B cell (primary cell): ENCODE results near the gene HTR1B. TPM values are rescaled to one million over a fixed set of nuclear protein-coding genes. Genes with fewer than 3 reads are reported as not detected.

ENCODE experiments used
- ATAC-seq: fragments of 200-7000 bp; cut with Tn5 transposase; one replicate; pipeline ENCODE4 v1.10.0; 2021; ENCODE audit warnings: low read depth, mild to moderate bottlenecking, moderate number of reproducible peaks, moderate library complexity
- CTCF ChIA-PET: fragments of 350-600 bp; sonication (Branson Sonifier 250); formaldehyde crosslinking; loops from one replicate; lab custom pipeline; 2021; ENCODE audit warnings: antibody characterized with exemption, inconsistent platforms; lab: Charles Lee
- POLR2A ChIA-PET: fragments of 350-600 bp; sonication (Branson Sonifier 250); formaldehyde crosslinking; loops from one replicate; lab custom pipeline; 2021; ENCODE audit warnings: antibody characterized with exemption; lab: Charles Lee
- DNase-seq: peaks from one replicate; pipeline ENCODE4 v3.0.0; 2013
- H2AFZ ChIP-seq: 2 replicates; pipeline ENCODE4 v1.6.1; 2012; ENCODE audit warnings: mild to moderate bottlenecking, low read depth, low read length; ENCODE audit not compliant: insufficient read depth, poor library complexity, severe bottlenecking
- H3K27ac ChIP-seq, 2 donors: 1 replicate in 1 of 2; 2 replicates in 1 of 2; pipeline ENCODE4 v1.5.1; 2012 to 2013; ENCODE audit warnings: low read length in 2 of 2, mild to moderate bottlenecking in 2 of 2, moderate library complexity in 1 of 2
- H3K27me3 ChIP-seq, 4 experiments: fragments of 200-600 bp in 1 of 4; sonication (generic) in 1 of 4; replicated peaks in 1 of 4; 1 replicate in 2 of 4; 2 replicates in 2 of 4; pipeline versions ENCODE4 v1.6.1 to v1.7.0; 2013 to 2016; ENCODE audit warnings: low read length in 3 of 4, mild to moderate bottlenecking in 2 of 4, mixed read lengths in 1 of 4, moderate library complexity in 1 of 4; ENCODE audit not compliant: insufficient read depth in 4 of 4, control insufficient read depth in 3 of 4; ENCODE audit errors: control extremely low read depth in 1 of 4
- H3K36me3 ChIP-seq, 2 experiments: replicated peaks in 1 of 2; 1 replicate in 1 of 2; 2 replicates in 1 of 2; pipeline versions ENCODE4 v1.6.1 to v1.7.1; 2013; ENCODE audit warnings: low read length in 1 of 2; ENCODE audit not compliant: insufficient read depth in 2 of 2, control insufficient read depth in 1 of 2; ENCODE audit errors: control extremely low read depth in 1 of 2, extremely low read depth in 1 of 2
- H3K4me1 ChIP-seq, 2 donors: fragments of 200-600 bp in 1 of 2; sonication (generic) in 1 of 2; 1 replicate in 1 of 2; 2 replicates in 1 of 2; pipeline versions ENCODE4 v1.5.1 to v1.6.1; 2013 to 2017; ENCODE audit warnings: low read length in 2 of 2; ENCODE audit not compliant: control insufficient read depth in 2 of 2, insufficient read depth in 2 of 2
- H3K4me2 ChIP-seq: replicated peaks from 2 replicates; pipeline ENCODE3; 2012; ENCODE audit warnings: mild to moderate bottlenecking, low read depth, low read length; ENCODE audit not compliant: poor library complexity, severe bottlenecking
- H3K4me3 ChIP-seq, 5 experiments: fragments of 200-600 bp in 1 of 5; sonication (generic) in 1 of 5; 1 replicate in 3 of 5; 2 replicates in 2 of 5; pipeline versions ENCODE4 v1.5.1 to v1.7.0; 2011 to 2016; ENCODE audit warnings: low read length in 4 of 5, mild to moderate bottlenecking in 4 of 5, low read depth in 2 of 5, control low read depth in 1 of 5, moderate library complexity in 1 of 5; ENCODE audit not compliant: insufficient read depth in 1 of 5; ENCODE audit errors: control extremely low read depth in 1 of 5, extremely low read depth in 1 of 5
- H3K79me2 ChIP-seq: fragments of 200-600 bp; sonication (generic); one replicate; pipeline ENCODE4 v1.6.0; 2016; ENCODE audit warnings: low read length; ENCODE audit not compliant: control insufficient read depth, insufficient read depth
- H3K9ac ChIP-seq: fragments of 200-600 bp; sonication (generic); 2 replicates; pipeline ENCODE4 v1.6.1; 2017; ENCODE audit warnings: mild to moderate bottlenecking, low read length, moderate library complexity
- H3K9me3 ChIP-seq, 3 donors: one replicate each; pipeline versions ENCODE4 v1.6.1 to v1.7.1; 2013; ENCODE audit warnings: low read length in 2 of 3; ENCODE audit not compliant: control insufficient read depth in 2 of 3, insufficient read depth in 1 of 3; ENCODE audit errors: control extremely low read depth in 1 of 3
- H4K20me1 ChIP-seq: 2 replicates; pipeline ENCODE4 v1.6.0; 2012; ENCODE audit warnings: mild to moderate bottlenecking, low read length; ENCODE audit not compliant: insufficient read depth, control insufficient read depth, poor library complexity, severe bottlenecking
- H3K27ac Mint-ChIP-seq: one replicate; pipeline ENCODE4 v1.8.0; 2021; ENCODE audit warnings: mixed read lengths
- H3K27me3 Mint-ChIP-seq: one replicate; pipeline ENCODE4 v1.8.0; 2021; ENCODE audit warnings: mixed read lengths
- H3K4me1 Mint-ChIP-seq: one replicate; pipeline ENCODE4 v1.8.0; 2021; ENCODE audit warnings: mixed read lengths
- H3K4me3 Mint-ChIP-seq: one replicate; pipeline ENCODE4 v1.8.0; 2021; ENCODE audit warnings: mixed read lengths
- H3K9me3 Mint-ChIP-seq: one replicate; pipeline ENCODE4 v1.8.0; 2022; ENCODE audit warnings: mixed read lengths; ENCODE audit not compliant: insufficient read depth
- CTCF ChIP-seq: fragments of 200-600 bp; IDR thresholded peaks from one replicate; pipeline ENCODE4 v1.8.0; 2022; ENCODE audit warnings: antibody characterized with exemption, mild to moderate bottlenecking
- EZH2 ChIP-seq: IDR thresholded peaks from 2 replicates; pipeline ENCODE4 v1.6.1; 2012; ENCODE audit warnings: borderline replicate concordance, low read depth, mild to moderate bottlenecking, moderate library complexity, low read length; ENCODE audit not compliant: insufficient read depth, poor library complexity, severe bottlenecking
- WGBS: methylation state at CpG from one replicate; pipeline ENCODE4 v1.1.5; 2013; ENCODE audit warnings: missing lambda C conversion rate; ENCODE audit not compliant: insufficient coverage; 5-methylcytosine and 5-hydroxymethylcytosine counted together
- intact Hi-C: fragments of 100-400 bp; cut with micrococcal nuclease; formaldehyde crosslinking; loops from one replicate; pipeline ENCODE4 v1.10.0; 2022
- polyA plus RNA-seq: library from polyadenylated mRNA; depleted of rRNA; stranded (reverse); fragments of >200 nt; gene quantifications from 2 replicates; pipeline ENCODE4 v1.2.3, GENCODE V29; 2012
- total RNA-seq, 2 donors: library from RNA; stranded (reverse); fragments of 120-200 nt in 1 of 2; gene quantifications; 1 replicate in 1 of 2; 2 replicates in 1 of 2; pipeline versions ENCODE4 v1.2.3 to v1.2.4, GENCODE V29; 2013 to 2022

Gene HTR1B
- total and polyA plus RNA-seq, 2 donors (not counting 1 experiment from before 2014, with no cell fraction given): 0.04 TPM; not detected in 1

- no peak overlapping the region for H3K4me2 ChIP-seq
- H3K9me3 Mint-ChIP-seq: no peaks in the 10 kb centered on the region
- no peak overlapping the region for H3K27ac ChIP-seq
- H3K79me2 ChIP-seq: no peaks in the 10 kb centered on the region
- no peaks in the 10 kb centered on the region for H3K4me1 ChIP-seq
- no peak overlapping the region for H3K27ac Mint-ChIP-seq
- no peak overlapping the region for H3K4me3 ChIP-seq
- no peak overlapping the region for H3K9ac ChIP-seq
- ATAC-seq (no peak), DNase-seq (no peak)
- no CpG with 5 or more reads among the region's 2 CpGs for WGBS
- H2AFZ ChIP-seq: no peak overlapping the region
- ChIA-PET POLR2A (no interaction called here), CTCF (no interaction called here)
- no peak overlapping the region for H3K4me3 Mint-ChIP-seq
- no peaks in the 10 kb centered on the region for H3K36me3 ChIP-seq
- H3K4me1 Mint-ChIP-seq: no peaks in the 10 kb centered on the region
- H3K9me3 ChIP-seq: no peaks in the 10 kb centered on the region
- no peaks in the 10 kb centered on the region for H3K27me3 ChIP-seq
- no peaks in the 10 kb centered on the region for H4K20me1 ChIP-seq
- intact Hi-C loops: no loop called here
- H3K27me3 Mint-ChIP-seq: no peaks in the 10 kb centered on the region
- no peak for TF ChIP-seq EZH2
- no peak for TF ChIP-seq CTCF
These were observed 18.1 kb downstream of the HTR1B start for GRCh38 chr6:77445214-77445613.

DNA sequence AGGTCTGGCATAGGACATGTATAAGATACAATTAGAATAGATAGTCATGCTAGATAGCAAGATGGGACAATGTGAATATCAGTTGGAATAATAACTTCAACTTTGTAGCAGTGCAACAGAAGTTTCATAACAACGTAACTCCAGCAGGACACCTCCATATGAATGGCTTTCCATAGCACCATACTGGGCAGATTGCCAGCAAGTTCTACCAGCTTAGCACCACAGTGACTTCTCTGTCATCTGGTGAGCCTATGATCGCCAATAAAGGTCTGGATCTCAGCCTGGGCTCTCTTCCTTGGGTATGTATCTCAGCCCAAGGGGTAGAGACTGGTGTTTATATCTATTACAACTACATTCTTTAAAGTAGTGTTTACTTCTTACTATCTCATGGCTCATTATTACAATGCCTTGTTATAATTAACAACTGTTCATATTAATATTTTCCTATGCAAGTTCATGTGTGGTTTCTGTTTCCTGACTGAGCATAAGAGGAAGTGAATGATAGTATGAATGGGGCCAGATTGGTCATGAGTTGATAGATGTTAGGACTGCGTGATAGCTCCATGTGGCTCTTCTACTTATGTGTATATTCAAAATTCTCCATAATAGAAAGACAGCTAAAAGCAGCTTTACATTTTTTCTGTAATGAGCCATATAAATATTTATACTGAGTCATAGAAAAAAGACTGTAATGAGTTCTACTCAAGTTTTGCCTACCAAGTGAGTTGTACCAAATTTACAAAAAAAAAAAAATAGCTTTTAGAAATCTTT, 22.9 kb downstream of the HTR1B start:
- Mint-ChIP-seq H3K27me3 (no peaks in the 10 kb centered on the region), H3K4me1 (no peaks in the 10 kb centered on the region), H3K27ac (no peak overlapping the region), H3K4me3 (no peak overlapping the region), H3K9me3 (no peaks in the 10 kb centered on the region)
- Histone ChIP-seq H3K4me1 (no peaks in the 10 kb centered on the region), H3K9ac (no peak overlapping the region), H3K27me3 (no peaks in the 10 kb centered on the region), H3K79me2 (no peaks in the 10 kb centered on the region), H3K4me3 (no peak overlapping the region), H2AFZ (no peak overlapping the region), H3K27ac (no peak overlapping the region), H3K4me2 (no peak overlapping the region), H3K9me3 (no peaks in the 10 kb centered on the region), H3K36me3 (no peaks in the 10 kb centered on the region), H4K20me1 (no peaks in the 10 kb centered on the region)
- intact Hi-C loops: no loop called here
- no CpG with 5 or more reads among the region's 3 CpGs for WGBS
- ATAC-seq (no peak), DNase-seq (no peak)
- no peak for TF ChIP-seq EZH2
- no peak for TF ChIP-seq CTCF
- CTCF ChIA-PET: no interaction called here
- POLR2A ChIA-PET: no interaction called here
